GM18858 (cell line): ENCODE results near the gene NEMP1.

ENCODE experiments used
- ATAC-seq: cut with Tn5 transposase; IDR thresholded peaks from one replicate; pipeline ENCODE4 v1.9.1; 2021; ENCODE audit not compliant: unreplicated experiment

Gene NEMP1

DNA sequence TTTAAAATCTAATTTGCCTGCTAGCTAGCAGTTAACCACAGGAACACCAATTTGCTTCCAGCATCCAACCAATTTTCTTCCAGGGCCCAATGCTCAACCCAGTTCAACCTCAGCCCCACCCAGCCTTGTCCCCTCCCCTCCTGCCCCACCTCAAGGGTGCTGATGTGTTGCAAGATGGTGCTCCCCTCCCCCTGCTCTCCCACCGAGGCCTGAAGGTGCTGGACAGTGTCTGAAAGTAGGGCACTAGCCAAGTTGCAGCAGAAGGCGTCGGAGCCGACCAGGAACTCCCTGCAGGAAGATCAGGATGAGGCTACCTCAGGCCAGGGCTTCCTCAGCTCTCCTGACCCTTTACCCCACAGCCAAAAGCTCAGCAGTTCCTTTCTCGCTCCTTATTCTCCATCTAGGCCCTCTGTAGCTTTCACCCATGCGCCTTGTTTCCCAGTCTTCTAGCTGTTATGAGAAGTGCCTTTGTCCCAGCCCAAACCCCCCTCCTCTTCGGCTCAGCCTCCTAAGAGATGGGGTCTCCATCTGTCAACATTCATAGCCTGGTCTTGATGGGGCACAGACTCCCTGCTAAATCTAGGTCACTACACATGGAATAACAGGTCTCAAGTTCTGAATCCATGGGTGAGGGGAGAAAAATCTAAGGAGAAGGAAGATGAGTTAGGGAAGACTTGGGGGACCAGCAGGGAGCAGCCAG lies 29.0 kb upstream of the NEMP1 start:
- no peak for ATAC-seq

DNA sequence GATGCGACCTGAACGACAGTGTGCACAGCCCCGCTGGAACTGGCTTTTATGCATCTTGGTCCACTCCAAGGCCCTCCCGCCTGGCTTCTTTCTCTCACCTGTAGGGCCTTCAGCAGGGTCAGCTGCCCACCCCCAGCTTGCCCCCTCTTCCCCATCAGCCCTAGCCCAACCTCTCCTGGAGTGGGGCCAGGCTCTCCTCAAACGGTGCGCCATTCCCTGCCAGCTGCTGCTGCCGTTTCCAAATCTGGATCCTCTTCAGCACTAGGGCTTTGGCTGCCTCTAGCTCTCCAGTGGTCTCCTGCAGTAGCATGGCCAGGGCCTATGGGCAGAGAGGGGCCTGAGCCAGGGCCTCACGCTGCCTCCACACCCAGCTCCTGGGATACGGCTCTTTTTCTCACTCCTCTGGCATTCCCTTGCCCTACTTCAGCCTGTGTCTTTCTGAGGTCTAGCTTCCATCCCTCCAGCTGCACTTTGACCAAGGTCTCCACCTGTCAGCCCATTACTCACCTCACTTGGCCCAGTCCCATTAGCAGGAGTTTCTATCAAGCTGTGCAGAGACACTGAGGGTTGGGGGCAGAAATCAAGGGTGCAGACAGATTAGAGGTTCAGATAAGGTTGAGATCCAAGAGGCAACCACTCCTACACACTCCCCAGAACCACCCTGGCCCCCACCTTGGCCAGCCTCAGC lies 27.6 kb upstream of the NEMP1 start:
- ATAC-seq = no peak

DNA sequence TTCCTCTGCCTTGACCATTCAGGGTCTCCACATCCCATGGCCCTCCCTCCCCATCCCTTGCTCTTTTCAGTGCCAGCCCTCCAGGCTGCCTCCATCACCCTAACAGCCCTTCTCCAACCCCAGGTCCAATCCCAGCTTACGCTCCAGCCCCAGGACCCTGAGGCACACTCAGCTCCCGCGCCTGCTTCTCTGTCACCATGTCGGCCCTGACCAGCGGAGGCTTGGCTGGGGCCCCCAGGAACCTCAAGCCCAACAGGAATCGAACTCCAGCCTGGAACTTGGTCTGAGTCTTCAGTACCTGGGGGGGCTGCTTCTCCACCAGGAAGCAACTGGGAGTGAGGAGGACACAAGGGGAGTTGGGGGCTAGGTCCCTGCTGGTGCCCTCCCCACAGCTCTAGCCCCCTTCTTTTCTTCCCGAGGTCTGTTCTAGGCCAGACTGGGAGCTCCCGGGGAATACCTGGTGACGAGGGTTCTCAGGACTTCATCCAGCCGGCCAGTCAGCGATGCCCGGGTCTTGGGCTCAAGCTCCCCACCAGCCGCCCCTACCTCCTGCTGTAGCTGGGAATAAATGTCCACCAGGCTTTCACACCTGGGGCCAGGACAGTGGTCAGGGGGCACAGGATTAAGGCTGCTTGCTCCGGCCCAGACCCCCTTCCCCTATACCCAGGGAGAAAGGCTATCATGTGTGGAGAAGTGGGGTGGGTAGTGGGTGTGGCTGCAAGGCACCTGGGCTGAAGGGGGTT lies 26.6 kb upstream of the NEMP1 start:
- ATAC-seq = no peak

- ATAC-seq = no peak
These were observed 25.8 kb upstream of the NEMP1 start for GRCh38 chr12:57104292-57104910.

DNA sequence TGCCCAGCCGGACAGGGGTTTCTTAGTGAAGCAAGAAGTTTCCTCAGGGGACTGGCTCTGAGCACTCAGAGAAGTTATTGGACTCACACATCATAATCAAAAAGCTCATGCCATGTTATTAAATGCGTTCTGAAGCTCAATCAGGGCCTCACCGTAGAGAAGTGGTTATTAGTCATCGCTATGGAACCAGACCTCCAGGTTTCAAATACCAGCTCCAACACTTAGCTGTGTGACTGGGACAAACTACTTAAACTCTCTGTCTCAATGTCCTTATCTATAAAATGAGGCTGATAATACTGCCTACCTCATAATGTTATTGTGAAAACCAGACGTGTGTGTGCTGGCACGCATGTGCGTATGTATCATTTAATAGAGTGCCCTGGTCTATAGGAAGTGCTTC lies 25.3 kb upstream of the NEMP1 start:
- no peak for ATAC-seq

DNA sequence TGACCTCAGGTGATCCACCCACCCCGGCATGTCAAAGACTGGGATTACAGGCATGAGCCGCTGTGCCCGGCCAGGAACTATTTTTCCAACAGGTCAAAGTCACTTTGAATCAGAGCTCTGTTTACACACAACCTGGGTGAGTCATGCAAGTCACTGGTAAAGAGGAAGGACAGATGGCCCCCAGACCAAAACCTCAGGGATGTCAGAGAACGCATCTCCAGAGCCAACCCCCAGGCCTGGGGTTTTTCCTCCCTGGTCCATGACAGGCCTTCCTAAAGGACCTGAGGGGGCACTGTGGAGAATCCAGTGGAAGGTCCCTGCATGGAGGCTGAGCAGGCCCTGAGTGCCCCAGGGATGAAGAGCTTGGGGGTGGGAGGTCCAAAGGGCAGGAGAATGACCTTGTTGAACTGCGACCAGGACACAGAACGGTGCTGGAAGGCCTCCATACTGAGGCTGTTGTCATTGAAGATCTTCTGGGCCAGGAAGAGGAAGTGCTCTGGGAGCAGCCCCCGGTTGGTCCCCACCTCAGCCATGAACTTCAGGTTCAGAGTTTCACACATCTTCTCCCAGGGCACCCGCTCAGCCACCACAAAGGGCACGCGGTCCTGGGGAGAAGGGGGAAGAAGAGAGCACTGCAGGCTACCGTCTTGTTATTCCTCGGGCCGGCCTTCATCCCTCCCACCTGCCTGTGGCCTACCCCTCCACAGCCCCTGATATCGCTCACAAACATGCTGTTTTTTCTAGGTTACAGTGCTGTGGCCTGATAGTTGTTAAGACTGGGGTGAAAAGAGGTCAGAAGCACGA lies 23.5 kb upstream of the NEMP1 start:
- no peak for ATAC-seq

- no peak for ATAC-seq
These were observed 21.2 kb upstream of the NEMP1 start for GRCh38 chr12:57099766-57100165.

DNA sequence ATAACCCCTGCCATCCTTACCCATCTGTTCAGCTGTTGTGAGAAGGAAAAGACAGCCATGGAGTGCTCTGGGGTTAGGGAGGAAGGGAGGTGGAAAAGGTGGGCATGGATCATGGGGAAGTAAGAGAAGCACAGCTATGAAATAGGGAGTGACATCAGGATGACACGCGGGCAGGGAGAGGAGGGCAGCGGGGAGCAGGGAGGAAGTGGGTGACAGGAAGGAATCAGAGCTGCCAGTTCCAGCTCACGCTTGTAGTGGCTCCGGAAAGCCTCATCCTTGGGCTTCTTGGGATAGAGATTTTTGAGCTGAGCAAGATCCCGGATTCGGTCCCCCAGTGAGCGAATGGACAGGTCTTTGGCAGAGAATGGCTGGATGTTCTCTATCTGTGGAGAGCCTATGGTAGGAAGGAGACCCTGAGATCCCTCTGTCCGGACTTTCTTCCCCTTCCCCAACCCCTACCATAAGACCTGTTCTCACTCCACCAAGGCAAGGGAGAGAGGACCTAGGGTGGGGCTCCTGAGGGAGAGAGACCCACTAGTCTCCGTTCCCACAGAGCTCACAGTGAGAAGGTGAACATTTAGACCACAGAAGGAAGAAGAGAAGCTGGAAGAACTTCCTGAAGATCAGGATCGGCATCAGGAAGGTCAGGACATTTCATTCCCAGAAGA lies 20.6 kb upstream of the NEMP1 start:
- ATAC-seq = no peak

DNA sequence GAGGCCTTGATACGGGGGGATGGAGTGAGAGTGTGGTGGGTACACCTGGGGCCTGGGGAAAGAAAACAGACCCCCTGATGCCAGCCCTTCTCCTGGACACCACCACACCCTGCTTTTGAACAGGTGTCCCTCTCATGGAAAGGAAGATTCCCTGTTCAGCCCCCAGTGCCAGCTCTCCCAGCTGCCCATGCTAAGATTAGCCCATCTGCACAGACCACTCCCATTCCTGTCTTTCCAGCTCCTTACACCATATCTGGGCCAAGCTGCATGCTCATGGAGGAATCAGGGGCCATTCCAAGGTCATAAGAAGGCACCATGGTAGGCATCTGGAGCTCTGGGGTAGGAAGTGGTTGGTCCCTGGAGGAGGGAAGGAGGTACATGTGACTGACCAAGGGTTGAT lies 20.0 kb upstream of the NEMP1 start:
- no peak for ATAC-seq

DNA sequence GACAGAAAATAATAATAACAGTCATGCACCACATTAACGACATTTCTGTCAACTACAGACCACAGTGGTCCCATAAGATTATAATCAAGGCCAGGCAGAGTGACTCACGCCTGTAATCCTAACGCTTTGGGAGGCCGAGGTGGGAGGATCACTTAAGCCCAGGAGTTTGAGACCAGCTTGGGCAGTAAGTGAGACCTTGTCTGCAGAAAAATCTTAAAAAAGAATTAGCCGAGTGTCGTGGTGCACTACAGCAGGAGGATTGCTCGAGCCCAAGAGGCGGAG lies 18.9 kb upstream of the NEMP1 start:
- no peak for ATAC-seq

GRCh38 chr12:57096748-57097553 lies 18.4 kb upstream of the NEMP1 start:
- no peak for ATAC-seq

DNA sequence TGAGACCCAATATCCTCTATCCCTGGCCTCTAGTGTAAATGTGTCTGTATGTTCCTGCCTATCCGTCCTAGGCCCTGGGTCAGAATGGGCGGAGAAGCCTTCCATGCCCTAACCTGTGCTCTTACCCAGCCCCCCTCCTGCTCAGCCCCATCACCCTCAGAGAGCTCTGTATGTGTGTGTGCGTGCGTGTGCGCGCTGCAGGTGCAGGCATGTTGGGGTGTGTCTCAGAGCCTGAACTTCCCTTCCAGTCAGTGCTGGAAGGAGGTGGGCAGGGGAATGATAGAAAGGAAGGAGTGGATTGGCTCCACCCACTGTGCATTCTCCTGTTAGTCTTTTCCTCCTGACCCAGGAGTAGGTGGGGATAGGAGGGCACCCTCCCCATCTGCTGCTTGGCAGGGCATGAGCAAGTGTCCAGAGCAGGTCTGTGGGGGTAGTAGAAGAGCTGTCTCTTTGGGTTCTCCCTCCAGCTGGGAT lies 17.5 kb upstream of the NEMP1 start:
- ATAC-seq = no peak

GRCh38 chr12:57095440-57095839 lies 16.8 kb upstream of the NEMP1 start:
- ATAC-seq = no peak

DNA sequence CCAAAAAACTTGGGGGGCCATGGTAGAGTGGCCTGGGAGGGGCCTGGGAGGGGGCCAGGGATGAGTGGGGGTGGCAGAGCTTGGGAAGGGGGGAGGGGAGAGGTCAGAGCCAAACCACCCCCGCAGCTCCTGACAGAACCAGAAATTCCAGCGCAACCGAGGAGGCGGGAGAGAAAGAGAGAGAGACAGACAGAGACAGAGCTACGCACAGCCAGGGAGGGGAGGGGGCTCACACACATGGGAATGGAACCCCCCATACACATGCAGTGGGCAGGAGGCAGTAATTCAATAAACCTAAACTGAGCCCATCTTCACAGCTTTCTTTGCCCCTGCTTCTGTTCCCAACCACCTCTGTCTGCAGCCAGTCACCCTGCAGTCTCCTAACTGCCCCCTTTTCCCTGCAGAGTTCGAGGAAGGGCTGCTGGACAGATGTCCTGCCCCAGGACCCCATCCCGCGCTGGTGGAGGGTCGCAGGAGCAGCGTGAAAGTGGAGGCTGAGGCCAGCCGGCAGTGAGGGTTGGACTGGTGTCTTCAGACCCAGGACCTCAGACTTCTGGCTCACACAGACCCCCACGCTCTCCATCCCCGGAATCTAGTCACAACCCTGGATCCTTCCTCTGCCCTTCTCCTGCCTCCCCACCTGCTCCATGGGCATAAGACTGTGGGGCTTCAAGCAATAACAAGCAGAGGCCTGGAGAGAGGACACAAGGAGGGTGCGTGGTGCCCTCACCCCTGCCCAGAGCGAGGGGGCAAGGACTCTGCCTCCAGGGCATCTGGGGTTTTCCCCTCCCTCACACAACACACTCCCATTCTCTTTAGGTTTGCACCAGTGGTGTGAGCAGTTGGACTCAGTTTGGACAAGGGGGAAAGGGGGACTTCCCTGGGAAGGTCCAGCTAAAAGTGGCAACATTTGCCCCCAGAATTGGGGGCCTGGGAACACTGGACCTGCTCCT lies 15.9 kb upstream of the NEMP1 start:
- ATAC-seq = no peak

DNA sequence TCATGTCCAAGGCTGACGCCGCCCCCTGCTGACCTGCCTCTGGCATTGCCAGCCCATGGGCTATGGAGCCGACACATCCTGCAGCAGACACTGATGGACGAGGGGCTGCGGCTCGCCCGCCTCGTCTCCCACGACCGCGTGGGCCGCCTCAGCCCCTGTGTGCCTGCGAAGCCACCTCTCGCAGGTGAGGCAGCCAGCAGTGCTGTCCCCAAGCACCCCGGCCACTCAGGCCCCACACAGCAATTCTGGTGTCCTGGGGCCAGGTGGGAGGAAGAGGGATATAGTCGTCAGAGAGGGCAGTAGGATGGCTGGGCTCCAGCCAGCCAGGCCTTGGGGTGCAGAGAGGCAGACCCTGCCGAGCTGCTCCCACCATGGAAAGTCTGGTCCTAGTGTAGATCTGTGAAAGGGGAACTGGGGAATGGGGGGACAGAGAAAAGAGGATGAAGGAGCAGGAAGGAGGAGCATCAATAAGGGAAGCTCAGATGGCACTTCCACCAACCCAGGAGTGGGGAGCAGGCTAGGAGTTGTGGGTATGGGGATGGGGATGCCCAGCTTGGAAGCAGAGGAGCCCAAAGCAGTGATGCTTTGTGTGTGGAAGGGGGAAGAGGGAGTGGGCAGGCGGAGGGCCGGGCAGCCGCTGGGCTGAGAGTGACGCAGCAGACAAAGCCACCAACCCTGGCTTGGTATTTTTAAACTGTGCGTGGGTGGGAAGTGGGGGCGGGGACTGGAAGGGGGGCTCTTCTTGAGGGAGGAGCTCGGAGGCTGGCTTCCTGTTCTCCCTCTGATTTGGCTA lies 15.0 kb upstream of the NEMP1 start:
- no peak for ATAC-seq

DNA sequence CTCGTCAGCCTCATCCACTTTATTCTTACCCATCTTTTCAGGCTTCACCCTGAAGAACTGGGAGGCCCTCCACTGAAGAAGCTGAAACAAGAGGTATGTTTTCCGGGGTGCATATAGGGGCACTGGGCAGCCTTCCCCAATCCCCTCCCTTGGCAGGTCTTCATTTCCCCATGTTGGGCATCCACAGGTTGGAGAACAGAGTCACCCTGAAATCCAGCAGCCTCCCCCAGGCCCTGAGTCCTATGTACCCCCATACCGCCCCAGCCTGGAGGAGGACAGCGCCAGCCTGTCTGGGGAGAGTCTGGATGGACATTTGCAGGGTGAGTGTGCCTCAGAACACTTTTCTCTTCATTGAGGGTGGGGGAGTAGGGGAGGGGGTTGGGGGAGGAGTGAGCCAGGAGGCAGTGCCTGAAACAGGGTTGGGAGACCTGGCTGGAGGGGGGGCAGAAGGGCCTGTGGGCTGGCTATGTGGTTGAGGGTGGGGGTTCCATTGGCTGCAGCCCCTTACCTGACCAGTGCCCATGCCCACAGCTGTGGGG lies 14.4 kb upstream of the NEMP1 start:
- no peak for ATAC-seq

- no peak for ATAC-seq
These were observed 13.9 kb upstream of the NEMP1 start for GRCh38 chr12:57092529-57092862.
